HFFc6 (cell line): ENCODE data around the gene BACH2. TPM values are rescaled to one million over a fixed set of nuclear protein-coding genes. Genes with fewer than 3 reads are reported as not detected.

Experiments
- DNase-seq: peaks from one replicate; pipeline ENCODE4 v3.0.0-alpha.2; 2018
- H3K27ac Mint-ChIP-seq: 2 replicates; pipeline ENCODE4 v1.8.0; 2020; ENCODE audit warnings: mild to moderate bottlenecking, mixed read lengths
- H3K27me3 Mint-ChIP-seq: 2 replicates; pipeline ENCODE4 v1.8.0; 2021; ENCODE audit warnings: mild to moderate bottlenecking, moderate library complexity, mixed read lengths; ENCODE audit not compliant: insufficient read depth
- H3K36me3 Mint-ChIP-seq: 2 replicates; pipeline ENCODE4 v1.8.0; 2021; ENCODE audit warnings: low read depth, mixed read lengths
- H3K4me1 Mint-ChIP-seq: 2 replicates; pipeline ENCODE4 v1.8.0; 2020; ENCODE audit warnings: low read depth, mixed read lengths
- H3K4me3 Mint-ChIP-seq: 2 replicates; pipeline ENCODE4 v1.8.0; 2020; ENCODE audit warnings: mild to moderate bottlenecking, moderate library complexity, mixed read lengths
- H3K9me3 Mint-ChIP-seq: 2 replicates; pipeline ENCODE4 v1.8.0; 2020; ENCODE audit warnings: mild to moderate bottlenecking, mixed read lengths
- total RNA-seq, 6 experiments: library from RNA; stranded (reverse); fragmentation: NEBNext Ultra II Directional; extraction: Animal tissue kit (Norgen Biotek cat#: 25700); gene quantifications; 2 replicates in 1 of 6; 3 replicates in 5 of 6; pipeline ENCODE4 v1.2.3, GENCODE V29; 2021
- TF ChIP-seq, protein P1 (sequence below): fragments of 200-600 bp; sonication (generic); IDR thresholded peaks from 2 replicates; pipeline ENCODE4 v1.5.0; 2021; ENCODE audit warnings: antibody characterized with exemption, mild to moderate bottlenecking

BACH2 gene
- total RNA-seq, 6 experiments from 2014 or later: not detected

DNA sequence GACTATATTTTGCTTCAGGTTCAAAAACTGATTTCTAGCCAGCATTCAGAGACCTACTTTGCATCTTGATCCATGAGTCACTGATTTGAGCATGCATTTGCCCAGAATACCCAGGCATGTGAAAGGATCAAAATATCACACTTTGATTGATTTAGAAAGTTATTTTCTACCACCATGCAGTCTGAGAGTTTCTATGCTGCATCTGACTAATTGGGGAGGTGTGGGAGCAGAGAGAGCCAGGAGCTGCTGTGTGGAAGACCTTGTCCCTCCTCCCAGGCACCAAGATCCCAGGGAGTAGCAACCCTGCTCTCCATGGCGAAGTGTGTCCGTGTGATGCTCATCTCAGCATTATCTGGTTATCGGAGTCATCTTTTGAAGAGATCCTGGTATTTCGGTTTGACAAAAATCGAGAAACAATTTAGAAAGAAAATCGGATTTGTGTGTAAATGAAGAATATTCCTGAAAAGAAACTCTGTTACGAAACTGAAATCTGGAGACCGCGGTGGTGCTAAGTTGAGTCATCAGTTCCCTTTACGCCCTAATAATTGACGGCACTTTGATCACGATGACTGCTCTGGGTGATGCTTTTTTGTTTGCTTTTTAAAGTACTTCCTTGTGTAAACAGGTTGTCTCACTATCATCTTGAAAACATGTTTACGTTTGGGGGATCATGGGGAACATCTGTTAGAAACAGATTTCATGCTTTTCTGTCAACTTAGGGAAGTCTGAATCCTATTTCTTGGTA is 193.4 kb downstream of the BACH2 start:
- no peaks in the 10 kb centered on the region; the same call in none of the 2 replicates for H3K27me3 Mint-ChIP-seq
- H3K27ac Mint-ChIP-seq: no peak overlapping the region
- DNase-seq: no peak
- H3K36me3 Mint-ChIP-seq: no peaks in the 10 kb centered on the region
- peaks cover 9% of the 10 kb centered on the region; the same call in 1 of the 2 replicates for H3K9me3 Mint-ChIP-seq
- TF ChIP-seq, protein P1, sequence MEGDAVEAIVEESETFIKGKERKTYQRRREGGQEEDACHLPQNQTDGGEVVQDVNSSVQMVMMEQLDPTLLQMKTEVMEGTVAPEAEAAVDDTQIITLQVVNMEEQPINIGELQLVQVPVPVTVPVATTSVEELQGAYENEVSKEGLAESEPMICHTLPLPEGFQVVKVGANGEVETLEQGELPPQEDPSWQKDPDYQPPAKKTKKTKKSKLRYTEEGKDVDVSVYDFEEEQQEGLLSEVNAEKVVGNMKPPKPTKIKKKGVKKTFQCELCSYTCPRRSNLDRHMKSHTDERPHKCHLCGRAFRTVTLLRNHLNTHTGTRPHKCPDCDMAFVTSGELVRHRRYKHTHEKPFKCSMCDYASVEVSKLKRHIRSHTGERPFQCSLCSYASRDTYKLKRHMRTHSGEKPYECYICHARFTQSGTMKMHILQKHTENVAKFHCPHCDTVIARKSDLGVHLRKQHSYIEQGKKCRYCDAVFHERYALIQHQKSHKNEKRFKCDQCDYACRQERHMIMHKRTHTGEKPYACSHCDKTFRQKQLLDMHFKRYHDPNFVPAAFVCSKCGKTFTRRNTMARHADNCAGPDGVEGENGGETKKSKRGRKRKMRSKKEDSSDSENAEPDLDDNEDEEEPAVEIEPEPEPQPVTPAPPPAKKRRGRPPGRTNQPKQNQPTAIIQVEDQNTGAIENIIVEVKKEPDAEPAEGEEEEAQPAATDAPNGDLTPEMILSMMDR: no peak
- no peaks in the 10 kb centered on the region; the same call in 1 of the 2 replicates for H3K4me1 Mint-ChIP-seq
- H3K4me3 Mint-ChIP-seq: no peak overlapping the region; the same call in 1 of the 2 replicates

DNA sequence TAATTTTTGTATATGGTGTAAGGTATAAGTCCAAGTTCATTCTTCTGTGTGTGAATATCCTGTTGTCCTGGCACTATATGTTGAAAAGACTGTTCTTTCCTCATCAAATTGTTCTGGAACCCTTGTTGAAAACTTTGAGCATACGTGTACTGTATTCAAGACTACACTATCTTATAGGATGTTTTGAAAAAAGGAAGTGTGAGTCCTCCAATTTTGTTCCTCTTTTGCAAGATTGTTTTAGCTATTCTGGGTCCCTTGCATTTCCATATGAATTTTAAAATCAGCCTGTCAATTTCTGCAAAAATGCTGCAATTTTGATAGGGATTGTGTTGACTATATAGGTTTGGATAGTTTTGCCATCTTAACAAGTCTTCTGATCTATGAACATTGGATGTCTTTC is 195.2 kb downstream of the BACH2 start:
- no peaks in the 10 kb centered on the region; the same call in 1 of the 2 replicates for H3K27me3 Mint-ChIP-seq
- H3K9me3 Mint-ChIP-seq: peaks cover 9% of the 10 kb centered on the region; the same call in 1 of the 2 replicates
- TF ChIP-seq, protein P1: no peak
- no peak overlapping the region for H3K4me3 Mint-ChIP-seq
- no peak overlapping the region for H3K27ac Mint-ChIP-seq
- peaks cover 7% of the 10 kb centered on the region; the same call in 1 of the 2 replicates for H3K4me1 Mint-ChIP-seq
- no peak for DNase-seq
- no peaks in the 10 kb centered on the region for H3K36me3 Mint-ChIP-seq

DNA sequence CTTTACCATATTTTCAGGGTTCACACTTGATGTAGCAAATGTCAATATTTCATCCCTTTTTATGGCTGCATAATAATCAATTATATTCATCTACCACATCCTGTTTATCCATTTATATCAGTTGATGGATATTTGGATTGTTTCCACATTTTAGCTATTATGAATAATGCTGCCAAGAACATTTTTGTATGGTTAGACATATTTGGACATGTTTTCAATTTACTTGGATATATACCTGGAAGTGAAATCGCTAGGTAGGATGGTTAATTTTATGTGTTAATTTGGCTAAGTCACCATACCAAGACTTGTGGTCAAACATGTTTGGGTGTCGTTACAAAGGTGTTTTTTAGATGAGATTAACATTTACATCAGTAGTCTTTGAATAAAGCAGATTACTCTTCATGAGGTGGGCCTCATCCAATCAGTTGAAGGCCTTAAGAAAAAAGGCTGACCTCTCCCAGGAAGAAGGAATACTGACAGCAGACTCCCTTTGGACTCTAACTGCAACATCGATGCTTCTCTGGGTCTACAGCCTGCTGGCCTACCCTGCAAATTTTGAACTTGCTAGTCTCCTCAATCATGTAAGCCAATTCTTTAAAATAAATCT is 196.5 kb downstream of the BACH2 start:
- TF ChIP-seq, protein P1: no peak
- Mint-ChIP-seq H3K36me3 (no peaks in the 10 kb centered on the region), H3K4me3 (no peak overlapping the region), H3K4me1 (peaks cover 7% of the 10 kb centered on the region; the same call in 1 of the 2 replicates), H3K9me3 (peaks cover 9% of the 10 kb centered on the region; the same call in 1 of the 2 replicates), H3K27ac (no peak overlapping the region), H3K27me3 (no peaks in the 10 kb centered on the region; the same call in 1 of the 2 replicates)
- no peak for DNase-seq

DNA sequence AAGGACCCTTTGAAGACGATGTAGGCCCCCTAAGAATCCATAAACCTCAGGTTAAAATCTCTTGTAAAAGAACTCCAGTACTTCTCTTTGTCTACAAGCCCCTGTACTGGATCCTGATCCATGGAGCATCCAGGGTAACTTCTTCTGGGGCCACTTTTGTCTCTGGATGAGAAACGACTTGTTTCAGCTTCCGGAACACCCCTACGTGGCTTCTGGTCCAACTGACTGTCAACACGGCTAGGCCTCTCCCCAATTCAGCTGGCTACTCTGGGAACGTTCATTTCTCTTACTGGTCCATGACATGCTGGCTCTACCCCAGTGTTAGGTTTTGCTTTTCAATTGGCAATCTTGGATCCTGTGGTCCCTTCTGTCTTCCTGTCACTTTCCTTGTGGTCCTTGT is 198.0 kb downstream of the BACH2 start:
- TF ChIP-seq, protein P1: no peak
- H3K27me3 Mint-ChIP-seq: no peaks in the 10 kb centered on the region; the same call in 1 of the 2 replicates
- H3K36me3 Mint-ChIP-seq: no peaks in the 10 kb centered on the region
- no peak overlapping the region for H3K4me3 Mint-ChIP-seq
- H3K9me3 Mint-ChIP-seq: peaks cover 6% of the 10 kb centered on the region; the same call in 1 of the 2 replicates
- H3K27ac Mint-ChIP-seq: peak overlapping the region; percentile 1; the same call in 1 of the 2 replicates
- no peak for DNase-seq
- H3K4me1 Mint-ChIP-seq: peaks cover 7% of the 10 kb centered on the region; the same call in 1 of the 2 replicates

DNA sequence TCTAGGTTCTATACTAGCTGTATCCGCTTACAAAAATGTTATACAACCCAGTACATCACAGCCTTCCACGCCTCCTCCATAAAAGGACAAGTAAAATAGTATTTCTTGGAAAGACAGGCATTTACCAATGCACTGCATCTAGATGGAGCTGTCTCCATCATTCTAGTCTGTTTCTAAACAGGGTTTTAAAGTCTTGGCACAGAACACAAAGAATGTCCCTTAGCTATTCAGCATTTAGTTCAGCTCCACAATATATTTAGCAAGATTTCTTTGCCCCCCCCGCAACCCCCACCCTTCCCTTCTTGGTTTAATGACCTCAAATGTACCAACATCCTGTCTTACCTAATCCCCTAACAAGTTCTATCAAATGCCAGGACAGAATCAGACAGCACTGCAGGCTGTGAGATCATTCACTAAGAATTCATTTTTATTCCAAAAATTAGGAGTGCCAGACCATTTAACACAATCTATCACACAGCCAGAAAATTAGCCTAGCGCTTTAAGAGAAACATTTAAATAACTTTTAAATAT is 198.6 kb downstream of the BACH2 start:
- TF ChIP-seq, protein P1: peak; percentile 44; the same call in 1 of the 2 replicates
- peak; percentile 74 for DNase-seq
- H3K9me3 Mint-ChIP-seq: peaks cover under 1% of the 10 kb centered on the region; the same call in 1 of the 2 replicates
- H3K36me3 Mint-ChIP-seq: no peaks in the 10 kb centered on the region
- peak overlapping the region; percentile 1; the same call in 1 of the 2 replicates for H3K27ac Mint-ChIP-seq
- no peaks in the 10 kb centered on the region; the same call in 1 of the 2 replicates for H3K27me3 Mint-ChIP-seq
- H3K4me1 Mint-ChIP-seq: peaks cover 7% of the 10 kb centered on the region; the same call in 1 of the 2 replicates
- H3K4me3 Mint-ChIP-seq: no peak overlapping the region
